ENCODE data around the gene PKN1.

The PKN1 gene

DNA sequence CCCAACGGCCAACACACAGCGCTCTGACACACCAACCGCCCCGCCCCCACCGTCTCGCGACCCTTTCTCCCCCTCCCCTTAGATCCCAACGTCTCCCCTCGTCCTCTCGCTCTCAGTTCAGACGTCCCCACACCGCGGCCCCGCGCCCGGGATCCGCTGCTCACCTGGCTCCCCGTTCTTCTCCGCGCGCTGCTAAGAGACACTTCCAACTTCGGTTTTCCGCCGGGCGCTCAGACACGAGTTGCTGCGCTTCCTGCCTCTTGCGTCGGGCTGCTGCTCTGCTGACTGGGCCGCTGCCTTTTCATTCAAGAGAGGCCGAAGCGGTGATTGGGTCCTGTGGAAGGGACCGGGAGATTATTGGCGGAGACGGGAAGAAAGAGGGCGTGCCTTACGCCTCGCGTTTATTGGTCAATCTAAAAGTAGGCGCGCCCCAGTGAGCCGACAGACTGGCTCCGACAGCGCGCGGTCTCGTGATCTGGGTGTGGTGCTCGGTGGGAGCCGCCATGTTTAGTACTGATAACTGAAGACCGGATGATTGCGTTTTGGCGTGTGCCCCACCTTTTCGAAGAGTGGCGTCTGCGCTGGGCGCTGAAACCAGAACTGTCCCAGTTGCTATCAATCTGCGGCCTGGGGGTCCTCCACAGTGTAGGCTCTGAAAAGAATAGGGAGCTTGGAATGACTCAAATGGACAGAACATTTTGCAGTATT, 13.8 kb upstream of the PKN1 start, which contains the start of gene DDX39A:
Gene DDX39A, minus strand, starts transcription at position 236 of the 708 bp plus-strand sequence. CDS start 6,121 bp downstream, outside the sequence.
- H3K9ac ChIP-seq (ENCODE audit: low read depth, low read length) = peak within 1 kb of the TSS; percentile 93
- DNase-seq (peak; percentile 99), ATAC-seq (ENCODE audit: insufficient read depth, low read depth) (peak; percentile 94)
- peaks cover 56% of the 10 kb centered on the region for H3K79me2 ChIP-seq (ENCODE audit: insufficient read depth, low read length)
- peaks cover 39% of the 10 kb centered on the region for H3K4me1 ChIP-seq (ENCODE audit: insufficient read depth, low read length)
- H3K27ac ChIP-seq (ENCODE audit: low read length) = peak within 1 kb of the TSS; percentile 97
- peaks cover 31% of the 10 kb centered on the region for H3K36me3 ChIP-seq (ENCODE audit: insufficient read depth, low read length)
- peaks cover 39% of the 10 kb centered on the region for H4K20me1 ChIP-seq (ENCODE audit: insufficient read depth, low read length)
- H3K4me3 ChIP-seq (ENCODE audit: low read depth in 1 of 2, low read length in 2 of 2) = peak within 1 kb of the TSS; percentile 75 to 90; a peak in 3 of 4 replicates
- H2AFZ ChIP-seq (ENCODE audit: low read depth, low read length) = peak within 1 kb of the TSS; percentile 84
- no peaks in the 10 kb centered on the region for H3K9me3 ChIP-seq (ENCODE audit: insufficient read depth, low read length, severe bottlenecking)
- no peak for TF ChIP-seq EZH2 (IDR thresholded peaks at IDR 0.05; ENCODE audit: borderline replicate concordance, low read depth, low read length, severe bottlenecking)
- TF ChIP-seq, protein P1, sequence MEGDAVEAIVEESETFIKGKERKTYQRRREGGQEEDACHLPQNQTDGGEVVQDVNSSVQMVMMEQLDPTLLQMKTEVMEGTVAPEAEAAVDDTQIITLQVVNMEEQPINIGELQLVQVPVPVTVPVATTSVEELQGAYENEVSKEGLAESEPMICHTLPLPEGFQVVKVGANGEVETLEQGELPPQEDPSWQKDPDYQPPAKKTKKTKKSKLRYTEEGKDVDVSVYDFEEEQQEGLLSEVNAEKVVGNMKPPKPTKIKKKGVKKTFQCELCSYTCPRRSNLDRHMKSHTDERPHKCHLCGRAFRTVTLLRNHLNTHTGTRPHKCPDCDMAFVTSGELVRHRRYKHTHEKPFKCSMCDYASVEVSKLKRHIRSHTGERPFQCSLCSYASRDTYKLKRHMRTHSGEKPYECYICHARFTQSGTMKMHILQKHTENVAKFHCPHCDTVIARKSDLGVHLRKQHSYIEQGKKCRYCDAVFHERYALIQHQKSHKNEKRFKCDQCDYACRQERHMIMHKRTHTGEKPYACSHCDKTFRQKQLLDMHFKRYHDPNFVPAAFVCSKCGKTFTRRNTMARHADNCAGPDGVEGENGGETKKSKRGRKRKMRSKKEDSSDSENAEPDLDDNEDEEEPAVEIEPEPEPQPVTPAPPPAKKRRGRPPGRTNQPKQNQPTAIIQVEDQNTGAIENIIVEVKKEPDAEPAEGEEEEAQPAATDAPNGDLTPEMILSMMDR (IDR thresholded peaks at IDR 0.05; ENCODE audit: borderline replicate concordance, extremely low read depth, low read length, poor library complexity, severe bottlenecking) = no peak
- no peaks in the 10 kb centered on the region for H3K27me3 ChIP-seq (ENCODE audit: insufficient read depth, low read length, poor library complexity)
- H3K4me2 ChIP-seq (ENCODE audit: insufficient read depth, low read length) = peak within 1 kb of the TSS; percentile 84

GRCh38 chr19:14425696-14426138, 7.4 kb upstream of the PKN1 start:
- Histone ChIP-seq H4K20me1 (ENCODE audit: insufficient read depth, low read length) (no peaks in the 10 kb centered on the region), H3K4me3 (ENCODE audit: low read depth in 1 of 2, low read length in 2 of 2) (no peak overlapping the region), H3K9me3 (ENCODE audit: insufficient read depth, low read length, severe bottlenecking) (no peaks in the 10 kb centered on the region), H3K36me3 (ENCODE audit: insufficient read depth, low read length) (no peaks in the 10 kb centered on the region), H3K27me3 (ENCODE audit: insufficient read depth, low read length, poor library complexity) (no peaks in the 10 kb centered on the region), H3K4me1 (ENCODE audit: insufficient read depth, low read length) (no peaks in the 10 kb centered on the region), H3K79me2 (ENCODE audit: insufficient read depth, low read length) (no peaks in the 10 kb centered on the region), H2AFZ (ENCODE audit: low read depth, low read length) (no peak overlapping the region), H3K27ac (ENCODE audit: low read length) (no peak overlapping the region), H3K4me2 (ENCODE audit: insufficient read depth, low read length) (no peak overlapping the region), H3K9ac (ENCODE audit: low read depth, low read length) (no peak overlapping the region)
- DNase-seq (no peak), ATAC-seq (ENCODE audit: insufficient read depth, low read depth) (no peak)
- TF ChIP-seq EZH2 (IDR thresholded peaks at IDR 0.05; ENCODE audit: borderline replicate concordance, low read depth, low read length, severe bottlenecking) = no peak
- TF ChIP-seq, protein P1 (IDR thresholded peaks at IDR 0.05; ENCODE audit: borderline replicate concordance, extremely low read depth, low read length, poor library complexity, severe bottlenecking) = no peak

DNA sequence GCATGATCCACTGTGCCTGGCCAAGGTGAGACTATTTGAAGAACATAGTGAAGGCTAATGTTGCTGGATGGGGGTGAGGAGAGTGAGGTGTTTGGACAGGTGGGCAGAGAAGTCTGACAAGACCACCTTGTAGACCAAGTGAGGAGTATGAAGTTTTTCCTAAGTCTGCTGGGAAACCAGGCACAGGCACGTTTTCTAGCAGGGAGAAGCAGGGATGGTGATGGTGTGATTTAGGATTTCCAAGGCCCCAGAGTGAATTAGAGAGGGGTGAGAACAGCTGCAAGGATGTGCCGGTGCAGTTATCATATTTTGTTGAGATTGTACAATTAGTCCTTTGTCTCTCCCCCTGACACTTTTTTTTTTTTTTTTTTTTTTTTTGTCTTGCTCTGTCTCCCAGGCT, 5.6 kb upstream of the PKN1 start:
- no peak for ATAC-seq (ENCODE audit: insufficient read depth, low read depth)
- TF ChIP-seq EZH2 (IDR thresholded peaks at IDR 0.05; ENCODE audit: borderline replicate concordance, low read depth, low read length, severe bottlenecking) = no peak
- TF ChIP-seq, protein P1 (IDR thresholded peaks at IDR 0.05; ENCODE audit: borderline replicate concordance, extremely low read depth, low read length, poor library complexity, severe bottlenecking) = no peak
- peaks cover 10% of the 10 kb centered on the region for H3K4me1 ChIP-seq (ENCODE audit: insufficient read depth, low read length)

More for the DNA sequence above, 5.6 kb upstream of the PKN1 start:
- H3K9ac ChIP-seq (ENCODE audit: low read depth, low read length) = no peak overlapping the region
- H3K36me3 ChIP-seq (ENCODE audit: insufficient read depth, low read length) = no peaks in the 10 kb centered on the region
- no peak overlapping the region for H3K4me2 ChIP-seq (ENCODE audit: insufficient read depth, low read length)
- no peaks in the 10 kb centered on the region for H3K27me3 ChIP-seq (ENCODE audit: insufficient read depth, low read length, poor library complexity)
- H4K20me1 ChIP-seq (ENCODE audit: insufficient read depth, low read length) = no peaks in the 10 kb centered on the region
- peaks cover under 1% of the 10 kb centered on the region for H3K79me2 ChIP-seq (ENCODE audit: insufficient read depth, low read length)
- no peak overlapping the region for H2AFZ ChIP-seq (ENCODE audit: low read depth, low read length)
- H3K4me3 ChIP-seq (ENCODE audit: low read depth in 1 of 2, low read length in 2 of 2) = no peak overlapping the region
- no peak overlapping the region for H3K27ac ChIP-seq (ENCODE audit: low read length)
- H3K9me3 ChIP-seq (ENCODE audit: insufficient read depth, low read length, severe bottlenecking) = no peaks in the 10 kb centered on the region
- DNase-seq = no peak
